Retina (tissue), 1 donor: ENCODE measurements around the gene CERS6.

Experiments used
- DNase-seq: peaks from one replicate; pipeline ENCODE4 v3.0.0-alpha.2; 2016

Gene CERS6

DNA sequence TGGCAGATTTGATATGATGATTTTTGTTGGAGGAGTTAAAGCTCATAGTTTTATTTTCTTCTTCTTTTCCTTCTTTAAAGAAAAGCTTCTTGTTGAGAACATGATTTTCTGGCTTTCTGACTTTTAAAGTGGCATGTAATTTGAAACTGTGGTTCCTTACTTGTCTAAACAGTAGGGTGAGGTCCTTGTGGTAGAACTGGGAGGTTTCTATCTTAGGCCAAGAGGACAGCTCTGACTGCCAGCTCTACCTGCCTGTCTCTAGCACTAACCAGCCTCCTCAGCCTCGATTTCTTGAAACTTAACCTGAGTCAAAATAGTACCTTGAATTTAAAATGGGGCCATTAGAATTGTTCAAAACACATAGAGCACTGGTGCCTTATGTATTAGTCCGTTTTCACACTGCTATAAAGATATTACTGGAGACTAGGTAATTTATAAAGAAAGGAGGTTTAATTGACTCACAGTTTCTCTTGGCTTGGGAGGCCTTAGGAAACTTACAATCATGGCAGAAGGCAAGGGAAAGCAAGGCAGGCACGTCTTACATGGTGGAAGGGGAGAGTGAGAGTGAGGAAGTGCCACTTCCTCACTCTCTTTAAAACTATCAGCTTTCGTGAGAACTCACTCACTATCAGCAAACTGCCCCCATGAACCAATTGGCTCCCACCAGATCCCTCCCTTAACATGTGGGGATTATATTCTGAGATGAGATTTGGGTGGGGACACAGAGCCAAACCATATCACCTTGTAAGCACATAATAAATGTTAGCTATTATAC is 119.0 kb downstream of the CERS6 start:
- no peak for DNase-seq

DNA sequence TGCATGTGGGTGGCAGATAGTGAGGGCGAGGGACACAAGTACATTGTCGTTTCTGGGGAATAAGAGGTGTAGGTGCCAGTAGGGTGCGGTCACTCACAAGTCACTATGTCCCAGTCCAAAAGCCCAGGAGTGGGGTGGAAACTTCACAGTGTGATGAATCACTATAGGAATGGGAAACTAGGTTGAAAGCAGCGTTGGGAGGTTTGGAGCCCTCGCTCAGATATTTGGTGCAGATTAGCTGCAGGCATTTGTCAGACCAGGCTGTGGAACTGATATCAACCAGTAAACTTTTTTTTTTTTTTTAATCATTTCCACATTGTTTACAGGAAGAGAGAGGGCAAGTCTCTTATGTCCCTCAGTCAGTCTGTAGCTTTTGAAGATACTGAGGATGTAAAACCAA is 121.8 kb downstream of the CERS6 start:
- DNase-seq = no peak

DNA sequence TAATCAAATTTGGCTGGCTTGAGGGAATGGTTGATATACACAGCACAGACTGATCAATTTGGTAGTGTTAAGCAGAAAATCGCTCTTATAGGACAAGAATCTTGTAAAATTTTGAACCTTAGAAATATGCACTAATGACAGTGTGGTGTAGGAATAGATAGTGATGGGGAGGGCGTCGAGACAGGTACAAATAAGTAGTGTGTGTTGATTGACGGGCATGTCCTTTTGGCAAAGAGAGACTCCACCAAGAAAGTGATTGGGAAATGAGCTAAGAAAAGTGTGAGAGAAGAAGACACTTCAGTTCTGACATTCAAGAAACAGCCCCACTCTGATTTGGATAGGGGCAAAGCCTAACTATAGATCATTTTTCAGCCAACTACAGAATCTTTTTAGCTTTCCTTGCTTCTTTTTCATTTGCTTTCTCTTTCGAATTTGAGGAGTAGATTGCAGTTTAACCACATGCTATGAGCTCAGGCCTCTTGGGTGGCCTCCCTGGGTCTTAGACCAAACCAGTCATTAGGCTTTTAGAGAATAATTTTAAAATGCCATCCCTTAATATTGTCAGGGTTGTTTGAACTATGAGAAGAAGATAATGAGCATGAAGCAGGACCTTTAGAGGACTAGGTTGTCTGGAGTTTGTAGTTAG is 127.1 kb downstream of the CERS6 start:
- no peak for DNase-seq

DNA sequence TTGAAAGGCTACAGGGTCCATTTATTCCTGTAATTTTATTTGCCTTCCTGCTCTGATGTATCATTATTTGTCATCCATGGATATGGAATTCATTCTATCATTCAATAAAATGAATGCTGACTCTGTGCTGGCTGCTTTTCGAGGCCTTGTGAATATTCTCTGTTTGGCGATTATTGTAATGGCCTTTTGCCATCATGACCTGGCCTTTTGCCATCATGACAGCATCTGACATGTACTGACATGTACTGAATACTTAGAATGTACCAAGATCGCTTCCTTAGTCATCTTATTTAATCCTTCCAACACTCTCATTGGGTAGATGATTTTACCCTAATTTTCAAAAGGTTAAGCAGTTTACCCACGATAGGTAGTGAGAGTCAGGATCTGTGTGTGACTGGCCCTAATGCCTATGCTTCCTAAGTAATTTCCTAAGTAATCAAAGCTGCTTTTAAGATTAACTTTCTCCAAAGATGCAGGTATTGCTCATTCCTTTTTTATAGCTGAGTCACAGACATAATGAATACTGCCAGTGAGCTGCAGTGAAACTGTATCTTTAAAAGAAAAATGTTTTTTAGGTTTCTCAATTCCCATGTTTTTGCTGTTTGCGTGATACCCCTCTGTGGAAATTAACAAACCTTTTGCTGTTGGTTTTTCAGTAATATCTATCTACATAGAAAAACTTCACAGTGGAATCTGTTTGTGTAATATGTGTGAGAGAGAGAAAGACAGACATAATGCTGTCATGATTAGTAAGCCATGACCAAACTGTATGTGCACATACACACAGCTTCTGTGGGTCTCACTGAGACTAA is 127.8 kb downstream of the CERS6 start:
- no peak for DNase-seq

DNA sequence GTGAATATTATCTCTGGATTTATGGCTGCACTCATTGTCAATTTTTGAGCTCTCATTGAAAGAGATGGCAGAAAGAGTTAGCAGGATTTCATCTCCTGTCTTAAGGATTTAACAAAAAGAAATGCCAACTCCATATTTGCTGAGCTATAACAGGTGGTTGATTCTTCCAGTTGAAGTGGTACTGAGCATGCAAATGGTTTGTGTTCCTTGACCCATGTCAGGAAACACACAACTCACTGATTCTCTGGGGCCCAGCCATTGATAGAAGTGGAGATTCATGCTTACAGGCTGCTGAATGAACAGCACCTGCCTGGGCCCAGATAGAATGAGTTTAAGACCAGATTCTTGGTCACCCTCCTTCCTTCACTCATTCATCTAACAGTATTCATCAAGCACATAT is 128.8 kb downstream of the CERS6 start:
- DNase-seq = no peak

- DNase-seq = no peak
These were observed 129.6 kb downstream of the CERS6 start for GRCh38 chr2:168585700-168586099.

DNA sequence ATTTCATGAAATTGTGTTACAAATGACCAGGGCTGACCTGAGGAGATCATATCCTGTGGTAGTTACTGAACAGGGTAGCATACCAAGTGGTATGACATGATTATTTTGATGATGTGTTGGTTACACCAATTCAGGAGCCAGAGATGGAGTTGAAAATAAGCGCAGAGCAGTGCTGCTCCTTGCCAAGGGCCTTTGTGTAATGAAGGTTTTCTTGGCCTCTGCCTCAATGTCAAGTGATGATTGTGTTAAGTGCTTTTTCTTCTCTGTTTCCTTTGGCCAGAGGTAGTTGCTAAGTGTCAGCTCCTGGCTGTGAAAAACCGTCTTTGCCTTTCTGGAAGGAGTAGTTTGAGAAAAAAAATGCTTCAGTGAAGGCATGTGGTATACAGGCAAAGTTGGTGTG is 131.2 kb downstream of the CERS6 start:
- DNase-seq = no peak

GRCh38 chr2:168589236-168590211 is 133.5 kb downstream of the CERS6 start:
- no peak for DNase-seq

GRCh38 chr2:168592181-168592831 is 136.2 kb downstream of the CERS6 start:
- DNase-seq = no peak

DNA sequence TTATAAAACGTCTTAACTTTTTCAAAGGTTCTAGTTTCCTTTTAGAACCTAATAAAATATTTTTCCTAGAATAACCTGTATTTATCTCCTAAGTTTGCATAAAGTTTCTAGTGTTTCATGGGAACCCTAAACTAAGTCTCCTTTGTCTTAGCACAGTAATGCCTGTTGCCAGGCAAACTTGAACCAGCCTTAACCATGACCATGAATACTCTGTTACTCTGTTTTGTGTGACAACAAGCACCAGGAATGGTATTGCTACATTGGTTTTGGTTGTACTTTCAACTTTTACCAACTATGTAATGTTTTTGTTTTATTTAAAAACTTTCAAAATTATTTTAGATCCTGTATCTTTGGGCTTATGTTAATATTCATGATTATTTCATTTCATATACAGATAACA is 137.6 kb downstream of the CERS6 start:
- no peak for DNase-seq

DNA sequence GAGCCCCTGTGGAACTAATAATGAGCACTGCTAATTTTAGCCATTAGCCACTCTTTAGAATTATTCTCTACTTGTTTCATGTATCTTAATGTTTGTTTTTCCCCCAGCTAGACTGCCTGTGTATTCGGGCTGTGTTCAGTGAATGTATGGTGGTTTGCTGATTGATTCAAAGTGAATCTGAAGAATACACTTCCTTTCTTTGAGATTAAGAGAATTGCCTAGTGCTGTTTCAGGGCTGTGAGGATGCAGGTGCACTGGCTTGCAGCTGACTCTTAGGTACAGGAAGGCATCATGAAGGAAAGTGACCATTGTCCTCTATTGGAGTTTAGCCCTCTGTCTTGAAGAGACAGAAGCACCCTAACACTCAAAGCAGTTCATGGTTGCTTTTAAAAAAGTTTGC is 138.7 kb downstream of the CERS6 start:
- DNase-seq = no peak

GRCh38 chr2:168596881-168597655 is 141.0 kb downstream of the CERS6 start:
- no peak for DNase-seq

- DNase-seq = no peak
These were observed 143.7 kb downstream of the CERS6 start for GRCh38 chr2:168599738-168600137.

- DNase-seq = no peak
These were observed 144.9 kb downstream of the CERS6 start for GRCh38 chr2:168600949-168601348.

DNA sequence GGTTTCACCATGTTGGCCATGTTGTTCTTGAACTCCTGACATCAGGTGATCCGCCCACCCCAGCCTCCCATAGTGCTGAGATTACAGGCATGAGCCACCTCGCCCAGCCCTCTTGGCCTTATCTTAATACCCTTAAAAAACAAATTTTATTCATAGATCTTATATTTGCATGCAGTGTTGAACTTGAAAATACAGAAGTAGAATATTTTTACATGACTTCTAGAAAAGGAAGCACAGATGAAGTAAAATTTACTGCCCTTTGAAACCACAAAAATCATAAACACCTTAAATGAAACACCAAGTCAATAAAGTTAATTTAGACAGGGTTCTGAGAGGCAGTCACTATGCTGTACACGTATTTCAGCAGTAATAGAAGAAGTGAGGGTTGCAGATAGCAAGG is 145.7 kb downstream of the CERS6 start:
- no peak for DNase-seq

DNA sequence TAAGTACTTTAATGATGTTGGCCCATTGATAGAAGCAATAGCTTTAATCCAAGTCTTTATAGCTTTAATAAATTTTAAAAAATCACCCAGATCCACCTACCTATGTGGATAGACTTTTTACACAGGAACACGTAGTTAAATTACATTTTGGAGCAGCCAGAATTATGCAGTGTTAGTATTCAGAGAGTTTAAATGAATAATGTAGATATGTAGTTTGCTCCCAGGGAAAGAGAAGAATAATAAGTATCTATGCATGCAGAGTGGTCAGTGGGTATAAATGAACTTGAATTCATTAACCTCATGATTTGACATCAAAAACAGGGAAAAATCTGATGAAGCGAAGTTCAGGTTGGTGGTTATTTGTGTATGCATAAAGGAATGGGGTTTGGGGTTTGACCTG is 146.3 kb downstream of the CERS6 start:
- no peak for DNase-seq

- DNase-seq = no peak
These were observed 146.9 kb downstream of the CERS6 start for GRCh38 chr2:168602846-168603401.

DNA sequence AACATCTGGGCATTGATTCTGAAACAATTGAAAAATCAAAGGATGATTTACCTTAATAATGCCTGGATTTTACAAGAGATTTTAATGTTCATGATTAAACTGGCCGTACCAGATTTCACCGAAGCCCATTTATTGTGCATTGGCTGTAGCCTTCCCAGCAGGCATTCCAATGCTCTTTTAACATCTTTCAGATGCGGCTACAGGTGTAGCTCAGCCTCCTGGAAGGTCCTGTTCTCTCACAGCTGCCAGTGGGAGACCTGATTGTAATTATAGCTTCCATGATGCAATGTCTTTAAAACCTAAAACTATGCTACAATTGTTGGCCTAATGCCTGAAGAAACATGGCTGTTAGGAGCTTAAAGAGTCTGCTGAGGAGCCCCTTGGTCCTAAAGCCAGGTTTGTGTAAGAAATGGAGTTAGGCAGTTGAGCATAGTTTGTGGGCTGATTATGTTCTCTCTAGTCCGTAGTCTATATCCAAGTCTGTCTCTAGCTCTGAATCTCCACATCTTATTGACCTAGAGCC is 147.4 kb downstream of the CERS6 start:
- no peak for DNase-seq

DNA sequence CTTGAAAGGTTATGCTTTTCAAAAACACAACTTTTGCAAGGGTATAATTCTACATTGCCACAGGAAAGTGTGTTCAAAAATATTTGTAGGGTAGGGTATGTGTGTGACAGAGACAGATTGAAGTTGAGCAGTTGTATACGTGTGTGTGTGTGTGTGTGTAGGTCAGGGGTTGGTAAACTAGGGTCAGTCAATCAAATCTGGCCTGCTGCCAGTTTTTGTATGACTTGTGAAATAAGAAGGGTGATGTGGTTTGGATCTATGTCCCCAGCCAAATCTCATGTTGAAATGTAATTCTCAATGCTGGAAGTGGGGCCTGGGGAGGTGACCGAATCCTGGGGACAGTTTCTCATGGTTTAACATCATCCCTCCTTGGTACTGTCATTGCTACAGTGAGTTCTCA is 148.2 kb downstream of the CERS6 start:
- no peak for DNase-seq

GRCh38 chr2:168607992-168608391 is 151.9 kb downstream of the CERS6 start:
- no peak for DNase-seq

GRCh38 chr2:168608796-168609195 is 152.7 kb downstream of the CERS6 start:
- no peak for DNase-seq
